GM12801 (cell line): ENCODE results near the gene NAA20.

ENCODE experiments used
- TF ChIP-seq, protein P1 (sequence below): IDR thresholded peaks from one replicate; pipeline ENCODE4 v1.5.1; 2011; ENCODE audit warnings: control low read depth; ENCODE audit not compliant: insufficient read length; ENCODE audit errors: extremely low read depth

NAA20 gene

DNA sequence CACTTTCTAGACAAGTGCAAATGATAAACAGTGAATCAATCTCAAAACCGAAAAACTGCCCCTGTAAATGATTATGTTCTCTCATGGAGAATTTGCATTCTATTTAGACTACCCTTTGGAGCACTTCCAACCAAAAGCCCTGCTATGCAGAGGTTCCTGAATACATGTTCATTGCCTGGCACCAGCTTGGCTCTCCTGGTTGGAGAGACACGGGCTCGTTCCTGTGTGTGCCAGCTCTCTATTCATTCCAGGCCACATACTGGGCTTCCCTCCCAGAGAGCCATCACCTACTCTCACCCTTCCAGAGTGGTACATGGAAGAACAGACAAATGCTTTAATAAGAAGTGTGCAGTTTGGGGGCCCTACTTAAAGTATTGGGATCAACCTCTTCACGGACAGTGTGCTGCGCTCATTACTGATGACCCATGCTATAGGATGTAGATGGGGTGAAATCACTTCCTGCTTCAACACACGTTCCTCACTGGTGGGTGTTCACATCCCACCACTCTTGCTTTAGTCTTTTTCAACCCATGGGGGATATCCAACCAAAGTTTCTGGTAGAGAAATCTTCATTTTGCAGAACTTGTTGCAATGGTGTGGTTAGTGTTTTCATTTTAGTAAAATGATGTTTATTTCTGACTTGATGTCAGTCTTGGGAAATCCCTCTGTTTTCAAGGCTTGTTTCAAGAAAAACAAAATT lies 38.5 kb upstream of the NAA20 start:
- TF ChIP-seq, protein P1, sequence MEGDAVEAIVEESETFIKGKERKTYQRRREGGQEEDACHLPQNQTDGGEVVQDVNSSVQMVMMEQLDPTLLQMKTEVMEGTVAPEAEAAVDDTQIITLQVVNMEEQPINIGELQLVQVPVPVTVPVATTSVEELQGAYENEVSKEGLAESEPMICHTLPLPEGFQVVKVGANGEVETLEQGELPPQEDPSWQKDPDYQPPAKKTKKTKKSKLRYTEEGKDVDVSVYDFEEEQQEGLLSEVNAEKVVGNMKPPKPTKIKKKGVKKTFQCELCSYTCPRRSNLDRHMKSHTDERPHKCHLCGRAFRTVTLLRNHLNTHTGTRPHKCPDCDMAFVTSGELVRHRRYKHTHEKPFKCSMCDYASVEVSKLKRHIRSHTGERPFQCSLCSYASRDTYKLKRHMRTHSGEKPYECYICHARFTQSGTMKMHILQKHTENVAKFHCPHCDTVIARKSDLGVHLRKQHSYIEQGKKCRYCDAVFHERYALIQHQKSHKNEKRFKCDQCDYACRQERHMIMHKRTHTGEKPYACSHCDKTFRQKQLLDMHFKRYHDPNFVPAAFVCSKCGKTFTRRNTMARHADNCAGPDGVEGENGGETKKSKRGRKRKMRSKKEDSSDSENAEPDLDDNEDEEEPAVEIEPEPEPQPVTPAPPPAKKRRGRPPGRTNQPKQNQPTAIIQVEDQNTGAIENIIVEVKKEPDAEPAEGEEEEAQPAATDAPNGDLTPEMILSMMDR, result no peak

GRCh38 chr20:19981031-19981451 lies 36.1 kb upstream of the NAA20 start:
- TF ChIP-seq, protein P1, result no peak

DNA sequence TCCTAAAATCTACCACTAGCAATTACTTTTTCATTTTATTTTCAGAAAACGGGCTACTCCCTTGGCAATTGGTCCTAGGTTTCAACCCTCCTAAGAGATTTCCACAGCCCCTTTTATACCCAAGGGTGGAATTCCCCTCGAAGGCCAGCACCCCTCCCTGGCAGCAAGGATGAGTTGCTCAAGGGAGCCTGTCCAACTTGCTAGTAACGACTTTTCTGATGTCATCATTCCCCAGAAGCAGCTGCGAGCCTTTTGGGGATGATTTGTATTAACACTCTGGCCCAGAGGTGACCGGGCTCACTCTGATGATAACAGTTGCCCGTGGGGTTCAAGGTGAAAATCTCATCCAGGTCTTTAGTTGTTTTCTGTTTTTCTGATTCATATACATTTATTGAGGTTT lies 30.7 kb upstream of the NAA20 start:
- TF ChIP-seq, protein P1, result no peak

DNA sequence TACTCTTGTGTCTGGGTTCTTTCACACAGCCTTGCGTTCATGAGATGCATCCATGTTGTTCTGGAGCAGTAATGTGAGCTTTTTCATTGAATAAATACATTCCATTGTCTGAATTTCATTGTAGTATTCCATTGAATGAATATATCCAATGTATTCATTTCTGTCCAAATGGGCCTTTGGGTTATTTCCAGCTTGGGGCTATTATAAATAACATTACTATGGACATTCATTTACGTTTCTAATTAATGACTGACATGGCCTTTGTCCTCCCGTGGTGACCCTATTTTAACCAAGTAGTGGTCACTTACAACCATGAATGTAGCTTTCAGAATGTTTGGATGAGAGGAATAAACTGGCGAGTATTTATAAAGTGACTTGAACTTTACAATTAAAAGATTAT lies 30.1 kb upstream of the NAA20 start:
- TF ChIP-seq, protein P1, result no peak

DNA sequence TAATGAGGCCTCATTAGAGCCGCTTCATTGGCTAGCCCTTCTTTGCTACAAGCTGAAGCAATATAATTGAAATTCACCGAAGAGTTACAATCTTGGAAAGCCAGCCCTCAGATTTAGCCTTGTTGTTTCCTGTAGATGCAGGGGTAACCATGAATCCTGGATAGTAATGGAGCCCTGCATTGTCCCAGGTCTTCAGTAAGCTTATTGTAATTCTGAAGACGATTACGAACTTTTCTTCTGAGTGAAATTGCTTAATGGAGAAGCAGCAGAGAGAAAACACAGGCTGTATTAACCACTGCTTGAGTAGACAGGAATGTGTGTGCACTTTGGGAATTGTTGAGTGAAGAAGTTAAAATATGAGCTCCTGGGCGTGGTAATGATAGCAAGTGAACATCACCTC lies 26.3 kb upstream of the NAA20 start:
- TF ChIP-seq, protein P1, result no peak

- TF ChIP-seq, protein P1, result no peak
Measured at GRCh38 chr20:19991308-19991707, 25.9 kb upstream of the NAA20 start.

DNA sequence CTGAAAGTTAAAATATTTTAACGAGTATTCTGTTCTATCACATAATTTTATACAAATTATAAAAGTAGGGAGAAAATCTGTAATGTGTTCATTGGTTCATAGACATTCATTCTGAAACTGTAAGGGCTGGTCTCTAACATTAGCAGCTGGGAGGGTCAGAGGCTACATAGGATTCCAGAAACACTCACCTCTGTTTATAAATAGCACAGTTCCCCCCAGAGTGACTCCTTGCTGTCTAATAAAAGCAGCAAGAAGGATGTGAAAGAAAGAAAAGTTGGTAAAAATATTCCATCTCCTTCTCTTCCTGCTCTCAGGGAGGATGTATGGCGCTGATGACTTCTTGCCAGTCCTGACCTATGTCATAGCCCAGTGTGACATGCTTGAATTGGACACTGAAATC lies 25.3 kb upstream of the NAA20 start:
- TF ChIP-seq, protein P1, result no peak
